AG04449 (cell line): ENCODE measurements around the gene MED10.

ENCODE experiments used
- CTCF ChIA-PET: fragments of 350-600 bp; formaldehyde crosslinking; extraction: SDS; loops from one replicate; lab custom pipeline; 2021; ENCODE audit warnings: antibody characterized with exemption; lab: Yijun Ruan, JAX
- POLR2A ChIA-PET: fragments of 400-600, 350-600 bp; formaldehyde crosslinking; extraction: SDS; loops from one replicate; lab custom pipeline; 2020; ENCODE audit warnings: antibody characterized with exemption, inconsistent platforms; lab: Yijun Ruan, JAX
- DNase-seq: peaks from one replicate; pipeline ENCODE4 v3.0.0-alpha.2; 2010; ENCODE audit warnings: low read depth, low spot score
- H3K4me3 ChIP-seq: 2 replicates; pipeline ENCODE4 v1.5.1; 2011; ENCODE audit warnings: low read depth, mild to moderate bottlenecking, control low read depth, low read length
- CTCF ChIP-seq: IDR thresholded peaks from one replicate; pipeline ENCODE4 v1.5.1; 2011; ENCODE audit warnings: mild to moderate bottlenecking, moderate library complexity, low read length, control low read depth, inconsistent platforms; ENCODE audit not compliant: insufficient read depth; ENCODE audit errors: missing control alignments

MED10 gene

GRCh38 chr5:6377905-6378765 lies at the start of gene MED10:
TSS of gene MED10 (minus strand) at chr5:6378547. CDS start at chr5:6378483, 64 bp downstream.
- H3K4me3 ChIP-seq, result peak within 1 kb of the TSS; percentile 88
- ChIA-PET CTCF (no interaction called here), POLR2A (interaction anchor here (0.7 to 1.6 kb wide), 2 partner anchors 13 to 923 kb away, joined by 3 to 4 read pairs; no protein-coding TSS in a partner anchor)
- no peak for TF ChIP-seq CTCF
- peak; percentile 37 for DNase-seq

GRCh38 chr5:6427694-6428093 lies 49.3 kb upstream of the MED10 start:
- ChIA-PET CTCF (no interaction called here), POLR2A (no interaction called here)
- no peak for TF ChIP-seq CTCF
- no peak for DNase-seq
- no peak overlapping the region for H3K4me3 ChIP-seq

GRCh38 chr5:6424700-6425099 lies 46.4 kb upstream of the MED10 start:
- ChIA-PET CTCF (no interaction called here), POLR2A (no interaction called here)
- no peak for DNase-seq
- no peak overlapping the region for H3K4me3 ChIP-seq
- TF ChIP-seq CTCF, result no peak

- no peak for TF ChIP-seq CTCF
- no peak for DNase-seq
- POLR2A ChIA-PET, result no interaction called here
- no peak overlapping the region for H3K4me3 ChIP-seq
- CTCF ChIA-PET, result no interaction called here
Measured at GRCh38 chr5:6424110-6424659, 45.8 kb upstream of the MED10 start.

- no peak overlapping the region for H3K4me3 ChIP-seq
- TF ChIP-seq CTCF, result no peak
- DNase-seq, result no peak
- ChIA-PET POLR2A (no interaction called here), CTCF (no interaction called here)
Measured at GRCh38 chr5:6423327-6424109, 45.2 kb upstream of the MED10 start.
